ENCODE data around the gene SMURF1. TPM values are rescaled to one million over a fixed set of nuclear protein-coding genes. Genes with fewer than 3 reads are reported as not detected.

SMURF1 gene
- total and polyA plus RNA-seq, 4 donors = 2.9 to 16.8 (median 5.9) TPM

- no peak overlapping the region for H3K9ac ChIP-seq (ENCODE audit: low read depth in 1 of 2, low read length in 2 of 2)
- no peak for DNase-seq (ENCODE audit: low spot score)
Measured at GRCh38 chr7:99008921-99009530, 134.9 kb downstream of the SMURF1 start.

More at GRCh38 chr7:99008921-99009530, 134.9 kb downstream of the SMURF1 start:
- Histone ChIP-seq H3K27me3 (ENCODE audit: control insufficient read depth in 4 of 4, insufficient read depth in 4 of 4, low read length in 3 of 4) (no peaks in the 10 kb centered on the region), H3K36me3 (ENCODE audit: control insufficient read depth in 4 of 4, insufficient read depth in 3 of 4, low read depth in 1 of 4, low read length in 3 of 4) (peaks cover 21 to 90% (median 62%) of the 10 kb centered on the region in 4 donors), H3K9me3 (ENCODE audit: control insufficient read depth in 4 of 4, low read length in 3 of 4) (no peaks in the 10 kb centered on the region), H3K4me3 (ENCODE audit: low read depth in 1 of 3, low read length in 3 of 3) (no peak overlapping the region), H3K4me1 (ENCODE audit: control insufficient read depth in 4 of 4, insufficient read depth in 4 of 4, low read length in 3 of 4) (no peaks in the 10 kb centered on the region), H3K27ac (ENCODE audit: low read depth in 1 of 2, low read length in 2 of 2) (no peak overlapping the region)
- no peak for TF ChIP-seq SP1 (IDR thresholded peaks at IDR 0.05)
- no peak for TF ChIP-seq EGR1 (IDR thresholded peaks at IDR 0.05; ENCODE audit: low read depth in 2 of 2)
- TF ChIP-seq, protein P1, sequence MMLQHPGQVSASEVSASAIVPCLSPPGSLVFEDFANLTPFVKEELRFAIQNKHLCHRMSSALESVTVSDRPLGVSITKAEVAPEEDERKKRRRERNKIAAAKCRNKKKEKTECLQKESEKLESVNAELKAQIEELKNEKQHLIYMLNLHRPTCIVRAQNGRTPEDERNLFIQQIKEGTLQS (IDR thresholded peaks at IDR 0.05) = no peak
- no peak for TF ChIP-seq REST (IDR thresholded peaks at IDR 0.05)
- TF ChIP-seq RAD21 (IDR thresholded peaks at IDR 0.05) = no peak
- no peak for TF ChIP-seq YY1 (IDR thresholded peaks at IDR 0.05)
- TF ChIP-seq TAF1 (conservative IDR thresholded peaks at IDR 0.05) = no peak
- no peak for TF ChIP-seq JUND (IDR thresholded peaks at IDR 0.05)
- TF ChIP-seq ZBTB33 (IDR thresholded peaks at IDR 0.05) = no peak
- TF ChIP-seq CTCF (IDR thresholded peaks at IDR 0.05; ENCODE audit: low read depth, low read length, missing input control) = no peak
- TF ChIP-seq HNF4A (conservative IDR thresholded peaks at IDR 0.05) = no peak
- TF ChIP-seq RXRA (IDR thresholded peaks at IDR 0.05) = no peak
- no peak for TF ChIP-seq GABPA (IDR thresholded peaks at IDR 0.05 in 1 of 2, conservative IDR thresholded peaks at IDR 0.05 in 1 of 2)
- 94% methylated on average over 11 of the region's 11 CpGs for whole genome bisulfite sequencing
